SW480 (cell line): ENCODE results near the gene CAPRIN1.
"Not testable (repeated sequence)": the region's sequence is repeated elsewhere in the genome, so short reads cannot be mapped to it uniquely, and the experiment has no call there.

ENCODE experiments used
- DNase-seq: peaks from one replicate; pipeline ENCODE4 v3.0.0-alpha.2; 2016; ENCODE audit warnings: low spot score

Gene CAPRIN1

DNA sequence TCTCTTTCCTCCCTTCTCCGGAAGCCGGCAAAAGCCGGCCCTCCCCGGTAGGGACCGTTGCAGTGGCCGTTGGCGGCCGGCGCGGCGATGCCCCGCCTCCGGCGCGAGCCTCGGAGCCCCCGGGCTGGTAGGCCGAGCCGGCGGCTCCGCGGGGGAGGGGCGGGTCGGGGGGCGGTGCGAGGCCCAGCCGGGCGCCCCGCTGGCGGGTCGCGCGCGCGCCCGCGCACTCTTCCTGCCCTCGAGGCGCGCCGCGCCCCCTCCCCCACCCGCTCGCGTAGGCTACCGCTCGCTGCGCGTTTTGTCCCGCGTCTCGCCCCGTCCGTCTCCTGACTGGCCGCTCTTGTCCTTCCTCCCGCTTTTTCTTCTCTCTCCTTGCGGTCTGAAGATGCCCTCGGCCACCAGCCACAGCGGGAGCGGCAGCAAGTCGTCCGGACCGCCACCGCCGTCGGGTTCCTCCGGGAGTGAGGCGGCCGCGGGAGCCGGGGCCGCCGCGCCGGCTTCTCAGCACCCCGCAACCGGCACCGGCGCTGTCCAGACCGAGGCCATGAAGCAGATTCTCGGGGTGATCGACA is 591 bp downstream of the CAPRIN1 start:
- DNase-seq: peak; percentile 78

DNA sequence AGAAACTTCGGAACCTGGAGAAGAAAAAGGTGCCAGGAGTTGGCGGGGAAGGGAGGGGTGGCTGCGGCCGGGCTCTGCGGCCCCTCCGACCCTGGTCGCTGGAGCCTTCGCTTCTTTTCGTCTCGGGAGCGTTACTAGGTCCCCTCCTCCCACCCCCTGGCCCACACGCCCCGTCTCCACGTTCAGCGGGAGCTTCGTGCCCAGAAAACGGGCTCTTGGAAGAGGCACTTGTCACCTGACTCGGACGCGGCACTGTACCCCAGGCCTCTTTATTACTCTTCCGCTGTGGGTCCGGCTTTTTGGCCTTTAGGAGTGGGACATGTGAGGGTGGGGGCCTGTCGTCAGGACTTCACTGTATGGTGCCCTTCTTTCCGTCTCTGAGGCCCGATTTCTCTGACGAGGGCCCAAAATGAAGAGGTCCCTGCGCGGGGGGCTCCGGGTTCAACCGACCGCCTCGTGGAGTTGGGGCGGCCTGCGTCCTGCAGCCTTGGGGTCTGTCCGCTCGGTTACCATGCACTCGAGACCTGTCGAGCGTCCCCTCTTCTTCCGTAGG is 1.2 kb downstream of the CAPRIN1 start:
- DNase-seq: no peak

DNA sequence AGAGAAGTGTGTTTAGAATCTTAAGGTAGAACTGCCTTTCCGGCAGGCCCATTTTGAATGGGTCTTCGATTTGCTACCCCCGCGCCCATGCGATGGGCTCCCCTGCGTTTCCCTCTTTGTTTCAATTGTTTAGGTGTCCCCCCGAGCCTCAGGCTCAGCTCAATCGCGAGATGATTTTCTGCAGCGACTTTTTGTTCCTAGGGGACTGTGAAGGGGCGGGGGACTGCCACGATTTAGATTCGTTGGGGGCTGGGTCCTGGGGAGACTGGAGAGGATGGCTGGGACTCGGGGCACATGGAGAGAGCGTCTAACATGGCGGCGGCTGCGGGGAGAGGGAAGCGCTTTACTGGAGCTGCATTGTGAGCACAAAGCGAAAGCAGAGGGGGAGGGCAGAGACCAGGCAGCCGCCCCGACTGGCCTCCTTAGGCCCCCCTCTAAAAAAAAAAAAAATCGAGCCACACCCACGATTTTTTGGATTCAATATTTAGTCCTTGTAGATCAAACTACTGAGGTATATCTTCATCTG is 1.7 kb downstream of the CAPRIN1 start:
- peak; percentile 84 for DNase-seq

DNA sequence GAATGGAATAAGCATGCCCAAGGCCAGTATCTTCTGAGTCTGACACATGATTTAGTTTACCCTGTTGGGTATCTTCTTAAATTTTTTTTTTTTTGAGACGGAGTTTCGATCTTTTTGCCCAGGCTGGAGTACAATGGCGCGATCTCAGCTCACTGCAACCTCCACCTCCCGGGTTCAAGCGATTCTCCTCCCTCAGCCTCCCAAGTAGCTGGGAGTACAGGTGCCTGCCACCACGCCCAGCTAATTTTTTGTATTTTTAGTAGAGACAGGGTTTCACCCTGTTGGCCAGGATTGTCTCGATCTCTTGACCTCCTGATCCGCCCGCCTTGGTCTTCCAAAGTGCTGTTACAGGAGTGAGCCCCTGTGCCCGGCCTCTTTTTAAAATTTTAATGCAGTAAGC is 2.8 kb downstream of the CAPRIN1 start:
- not testable (repeated sequence) for DNase-seq

DNA sequence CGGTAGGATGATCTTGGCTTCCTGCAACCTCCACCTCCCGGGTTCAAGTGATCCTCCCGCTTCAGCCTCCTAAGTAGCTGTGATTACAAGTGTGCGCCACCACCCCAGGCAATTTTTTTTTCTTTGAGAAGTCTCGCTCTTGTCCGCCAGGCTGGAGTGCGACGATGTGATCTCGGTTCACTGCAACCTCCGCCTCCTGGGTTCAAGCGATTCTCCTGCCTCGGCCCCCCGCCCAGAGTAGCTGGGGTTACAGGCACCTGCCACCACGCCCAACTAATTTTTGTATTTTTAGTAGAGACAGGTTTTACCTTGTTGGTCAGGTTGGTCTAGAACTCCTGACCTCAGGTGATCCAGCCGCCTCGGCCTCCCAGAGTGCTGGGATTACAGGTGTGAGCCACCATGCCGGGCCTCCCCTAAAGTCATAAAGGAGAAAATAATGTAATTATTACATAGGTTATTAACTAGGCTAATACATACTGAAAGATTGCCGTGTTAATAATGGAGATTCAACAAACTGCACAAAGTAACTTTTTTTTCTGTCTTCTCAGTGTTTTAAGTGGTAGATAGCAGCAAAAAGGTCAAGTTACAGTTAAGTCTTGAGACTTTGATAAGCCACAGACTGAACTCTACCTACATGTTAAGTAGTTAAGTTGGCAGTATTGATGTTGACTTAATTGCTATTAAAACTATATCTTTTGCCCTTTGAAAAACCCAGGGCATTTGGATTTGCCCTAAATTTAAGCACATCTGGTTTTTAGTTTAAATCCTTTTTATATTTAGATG is 3.9 kb downstream of the CAPRIN1 start:
- no peak for DNase-seq

DNA sequence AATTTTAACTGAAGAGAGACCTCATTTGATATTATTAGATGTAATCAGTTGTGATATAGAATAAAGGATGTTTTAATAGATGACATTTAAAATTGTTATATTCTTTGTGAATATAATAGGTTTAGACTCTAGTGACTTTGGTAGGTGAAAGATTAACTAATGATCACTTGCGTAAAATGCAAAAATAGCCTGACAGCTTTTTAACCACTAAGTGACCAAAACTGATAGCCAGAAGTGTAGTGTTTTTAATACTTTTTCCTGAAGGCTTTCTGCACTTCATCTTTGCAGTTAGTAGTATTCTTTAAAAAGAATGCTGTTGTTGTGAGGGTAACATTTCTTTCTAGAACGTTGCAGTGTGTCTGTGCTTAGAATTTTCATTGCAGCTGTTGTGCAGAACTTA is 5.1 kb downstream of the CAPRIN1 start:
- no peak for DNase-seq

DNA sequence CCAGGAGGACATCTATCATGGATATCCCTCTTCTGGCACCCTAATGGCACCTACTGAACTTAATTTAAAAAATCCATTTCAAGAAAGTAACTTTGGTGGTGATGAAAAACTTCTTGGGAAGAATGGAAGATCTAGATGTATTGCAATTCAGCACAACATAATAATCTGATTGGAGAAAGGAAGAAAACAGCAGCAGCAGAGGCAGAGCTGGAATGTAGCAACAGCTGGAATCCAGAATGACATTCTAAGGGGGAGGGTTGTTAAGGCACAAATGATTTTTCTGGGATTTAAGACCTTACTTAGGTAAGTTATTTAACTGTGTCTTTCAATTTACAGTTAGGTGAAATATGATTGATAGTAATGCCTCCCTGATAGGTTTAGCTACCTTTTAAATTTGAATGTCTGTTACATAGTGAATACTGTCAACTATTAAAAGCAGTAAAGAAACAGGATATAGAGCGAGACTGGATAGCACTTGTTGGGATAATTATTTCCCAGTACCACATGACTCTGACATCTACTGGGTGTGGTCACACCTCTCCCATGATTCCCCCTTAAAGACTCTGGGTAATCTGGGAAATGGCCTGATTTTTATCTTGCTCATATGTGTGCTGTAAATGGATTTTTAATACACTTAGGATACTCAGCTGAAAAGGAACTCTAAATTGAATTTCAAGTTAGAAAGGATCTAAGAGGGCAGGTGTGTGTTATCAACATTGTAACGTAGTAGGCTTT is 11.7 kb downstream of the CAPRIN1 start:
- no peak for DNase-seq

DNA sequence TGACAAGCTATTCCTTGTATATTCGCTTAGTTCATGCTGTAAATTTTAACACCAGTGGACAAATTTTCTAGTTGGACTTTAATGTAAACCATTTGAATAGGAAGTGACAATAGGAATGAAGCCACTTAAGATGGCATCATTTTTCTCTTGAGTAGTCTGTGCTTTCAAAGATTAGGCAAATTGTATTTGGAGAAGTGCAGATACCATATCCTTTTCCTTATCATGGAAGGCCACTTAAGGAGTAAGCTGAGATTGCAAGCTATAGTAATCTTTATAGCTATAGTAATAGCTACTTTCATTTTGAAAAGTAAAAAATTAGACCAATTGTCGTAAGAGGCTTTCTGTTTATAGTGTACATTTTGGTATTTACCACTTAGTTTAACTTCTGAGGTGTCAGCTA is 12.8 kb downstream of the CAPRIN1 start:
- no peak for DNase-seq

DNA sequence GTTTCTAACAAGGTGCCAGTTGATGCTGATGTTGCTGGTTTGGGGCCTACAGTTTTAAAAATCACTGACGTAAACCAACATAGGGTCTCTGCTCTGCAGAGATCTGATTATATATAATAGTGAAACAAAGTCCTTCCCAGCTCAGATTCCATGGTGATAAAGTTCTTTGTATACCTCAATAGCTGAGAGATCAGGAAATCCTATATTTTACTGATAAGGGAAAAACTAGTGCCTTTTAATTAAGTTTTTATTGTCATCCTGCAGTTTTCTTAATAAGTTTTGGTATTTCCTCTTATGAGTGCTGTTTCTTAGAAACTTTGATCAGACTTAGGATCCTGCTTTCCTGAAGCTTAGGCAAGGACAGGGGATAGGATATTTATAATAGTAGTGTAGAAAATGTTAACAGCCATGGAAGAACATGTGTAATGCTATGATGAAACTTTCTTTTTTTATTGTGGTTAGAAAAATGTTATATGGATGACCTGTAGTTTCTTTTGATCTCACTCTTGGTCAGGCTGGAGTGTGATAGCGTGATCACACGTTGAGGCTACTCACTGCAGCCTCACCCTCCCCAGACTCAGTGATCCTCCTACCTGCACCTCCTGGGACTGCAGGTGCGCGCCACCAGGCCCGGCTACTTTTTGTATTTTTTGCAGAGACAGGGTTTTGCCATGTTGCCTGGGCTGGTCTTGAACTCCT is 14.1 kb downstream of the CAPRIN1 start:
- DNase-seq: peak; percentile 69

DNA sequence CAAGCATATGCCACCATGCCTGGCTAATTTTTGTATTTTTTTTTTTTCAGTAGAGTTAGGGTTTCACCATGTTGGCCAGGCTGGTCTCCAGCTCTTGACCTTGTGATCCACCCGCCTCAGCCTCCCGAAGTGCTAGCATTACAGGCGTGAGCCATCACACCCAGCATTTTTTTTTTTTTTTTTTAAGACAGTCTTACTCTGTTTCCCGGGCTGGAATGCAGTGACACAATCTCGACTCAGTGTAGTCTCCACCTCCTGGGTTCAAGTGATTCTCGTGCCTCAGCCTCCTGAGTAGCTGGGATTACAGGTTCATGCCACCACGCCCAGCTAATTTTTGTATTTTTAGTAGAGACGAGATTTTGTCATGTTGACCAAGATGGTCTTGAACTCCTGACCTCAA is 15.2 kb downstream of the CAPRIN1 start:
- not testable (repeated sequence) for DNase-seq

DNA sequence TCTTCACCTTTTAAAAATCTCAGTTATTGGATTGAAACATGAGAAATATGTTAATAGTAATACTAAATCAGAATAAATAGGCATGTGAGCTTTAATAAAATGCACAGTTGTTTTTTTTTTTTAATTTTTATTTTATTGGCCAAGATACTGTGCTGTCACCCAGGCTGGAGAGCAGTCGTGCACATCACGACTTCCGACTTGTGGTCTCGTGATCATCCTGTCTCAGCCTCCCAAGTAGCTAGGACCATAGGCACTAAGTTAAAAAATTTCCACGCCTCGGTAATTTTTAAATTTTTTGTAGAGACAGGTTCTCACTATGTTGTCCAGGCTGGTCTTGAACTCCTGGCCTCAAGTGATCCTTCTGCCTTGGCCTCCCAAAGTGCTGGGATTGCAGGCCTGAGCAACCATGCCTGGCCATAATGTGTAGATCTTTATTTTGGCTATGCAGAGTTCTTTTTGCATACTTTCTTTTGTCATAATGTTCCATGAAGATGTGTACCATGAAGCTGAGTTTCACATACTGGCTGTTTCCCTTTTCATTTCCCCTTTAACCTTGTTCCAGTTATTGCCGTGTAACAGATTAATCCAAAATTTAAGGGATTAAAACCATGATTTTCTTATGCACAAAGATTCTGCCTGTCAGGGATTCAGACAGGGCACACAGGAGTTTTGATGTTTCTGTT is 16.0 kb downstream of the CAPRIN1 start:
- DNase-seq: no peak

DNA sequence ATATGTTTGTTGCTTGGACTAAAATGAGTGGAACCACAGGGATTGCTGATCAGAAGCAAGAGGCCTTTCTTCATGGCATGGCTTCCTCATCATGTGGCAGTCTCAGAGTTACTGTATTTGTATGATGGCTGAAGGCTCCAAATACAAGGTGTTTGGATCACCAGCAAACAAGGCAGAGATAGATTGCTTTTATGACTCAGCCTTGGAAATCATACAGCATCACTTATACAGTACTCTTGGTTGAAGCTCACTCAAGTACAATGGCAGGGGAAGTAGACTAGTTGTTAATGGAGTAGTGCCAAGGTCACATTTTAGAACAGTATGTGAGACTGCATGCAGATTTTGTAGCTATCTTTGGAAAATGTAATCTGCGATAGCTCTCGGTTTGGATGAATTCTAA is 16.6 kb downstream of the CAPRIN1 start:
- peak; percentile 31 for DNase-seq

DNA sequence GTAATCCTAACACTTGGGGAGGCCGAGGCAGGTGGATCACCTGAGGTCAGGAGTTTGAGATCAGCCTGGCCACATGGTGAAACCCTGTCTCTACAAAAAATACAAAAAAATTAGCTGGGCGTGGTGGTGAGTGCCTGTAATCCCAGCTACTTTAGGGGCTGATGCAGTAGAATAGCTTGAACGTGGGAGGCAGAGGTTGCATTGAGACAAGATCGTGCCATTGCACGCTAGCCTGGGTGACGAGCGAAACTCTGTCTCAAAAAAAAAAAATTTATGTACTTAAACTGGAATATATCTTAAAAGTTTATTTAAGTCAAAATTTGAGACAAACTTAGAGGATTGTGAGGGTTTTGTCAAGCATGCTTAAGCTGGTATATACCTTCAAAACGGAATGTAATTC is 19.8 kb downstream of the CAPRIN1 start:
- DNase-seq: not testable (repeated sequence)

DNA sequence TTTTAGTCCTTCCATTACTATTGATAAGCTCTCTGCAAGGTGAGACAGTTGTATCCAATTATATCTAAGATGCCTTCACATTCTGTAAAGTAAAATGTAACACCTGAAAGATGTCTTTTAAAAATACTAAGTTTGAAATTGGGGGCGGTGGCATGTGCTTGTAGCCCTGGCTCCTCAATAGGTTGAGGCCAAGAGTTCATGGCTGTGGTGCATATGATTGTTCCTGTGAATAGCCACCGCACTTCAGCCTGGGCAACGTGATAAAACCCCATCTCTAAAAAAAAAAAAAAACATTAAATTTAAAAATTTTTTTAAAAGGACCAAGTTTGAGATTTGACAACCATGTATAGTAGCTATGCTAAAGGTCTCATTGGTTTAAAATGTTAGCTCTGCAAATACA is 20.5 kb downstream of the CAPRIN1 start:
- no peak for DNase-seq

DNA sequence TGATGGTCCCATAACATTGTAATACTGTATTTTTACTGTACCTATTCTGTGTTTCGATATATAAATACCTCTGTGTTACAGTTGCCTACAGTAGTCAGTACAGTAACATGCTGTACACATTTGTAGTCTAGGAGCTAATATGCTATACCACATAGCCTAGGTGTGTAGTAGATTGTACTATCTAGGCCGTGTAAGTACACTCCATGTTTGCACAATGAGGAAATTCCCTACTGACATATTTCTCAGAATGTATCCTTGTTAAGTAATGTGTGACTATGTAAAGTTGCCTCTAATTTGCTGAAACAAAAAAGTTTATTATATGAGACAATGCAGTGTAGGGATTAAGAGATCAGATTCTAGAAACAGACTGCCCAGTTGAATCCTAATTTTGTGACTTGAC is 21.3 kb downstream of the CAPRIN1 start:
- no peak for DNase-seq

DNA sequence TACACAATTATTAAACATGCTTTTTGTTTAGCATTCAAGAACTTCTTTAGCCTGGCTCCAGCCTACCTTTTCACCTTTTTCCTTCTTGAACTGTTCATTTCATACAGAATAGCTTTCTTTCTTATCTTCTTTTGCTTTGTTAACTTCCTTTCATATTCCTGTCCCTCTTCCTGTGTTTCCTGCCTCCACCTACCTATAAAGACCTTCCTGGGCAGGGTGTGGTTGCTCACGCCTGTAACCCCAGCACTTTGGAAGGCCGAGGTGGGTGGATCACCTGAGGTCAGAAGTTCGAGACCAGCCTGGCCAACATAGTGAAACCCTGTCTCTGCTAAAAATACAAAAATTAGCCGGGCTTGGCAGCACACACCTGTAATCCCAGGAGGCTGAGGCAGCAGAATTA is 22.9 kb downstream of the CAPRIN1 start:
- no peak for DNase-seq

DNA sequence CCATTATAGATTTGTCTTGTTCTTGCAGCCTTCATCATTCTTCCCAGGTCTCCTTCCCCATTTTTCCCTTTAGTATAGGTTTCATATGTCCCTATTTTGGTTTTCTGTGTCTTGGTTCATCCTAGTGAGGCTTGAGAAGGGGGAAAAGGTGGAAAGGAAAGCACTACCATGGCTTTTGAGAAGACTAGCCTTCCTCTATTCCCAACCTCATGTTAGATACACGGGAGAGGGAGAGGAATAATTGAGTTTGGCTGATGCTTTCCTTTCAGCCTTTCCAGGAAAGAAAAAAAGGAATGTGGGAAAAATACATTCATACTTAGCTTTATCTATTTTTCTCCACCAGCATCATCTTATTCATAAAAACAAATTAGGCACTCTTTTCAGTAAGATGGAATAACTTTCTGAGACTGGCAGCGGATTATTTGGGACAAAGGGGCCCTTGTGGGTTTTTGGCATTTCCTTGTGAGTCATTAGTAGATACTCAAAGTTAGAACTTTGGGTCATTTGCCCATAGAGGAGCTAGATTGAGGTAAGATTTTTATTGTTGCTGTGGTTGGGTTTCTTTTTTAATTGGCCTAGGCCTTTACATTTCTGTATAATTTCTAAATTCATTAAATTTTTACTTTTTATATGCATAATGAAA is 23.8 kb downstream of the CAPRIN1 start:
- DNase-seq: peak; percentile 61

DNA sequence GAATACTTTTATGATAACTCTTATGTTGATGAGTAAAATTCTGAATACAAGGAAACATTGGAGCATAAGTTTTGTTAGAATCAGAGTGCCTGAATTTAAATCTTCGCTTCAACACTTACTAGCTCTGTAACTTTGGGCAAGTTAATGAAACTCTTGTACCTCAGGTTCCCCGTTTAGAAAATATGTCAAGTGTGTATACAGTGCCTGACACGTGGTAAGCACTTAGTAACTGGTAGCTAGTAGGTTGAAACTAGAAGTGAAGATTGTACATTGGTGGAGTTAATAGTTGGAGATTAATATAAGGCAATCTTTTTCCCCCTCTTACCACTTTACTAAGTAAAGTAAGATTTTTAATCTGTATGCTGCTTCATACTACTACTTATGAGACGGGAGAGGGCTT is 29.1 kb downstream of the CAPRIN1 start:
- no peak for DNase-seq

DNA sequence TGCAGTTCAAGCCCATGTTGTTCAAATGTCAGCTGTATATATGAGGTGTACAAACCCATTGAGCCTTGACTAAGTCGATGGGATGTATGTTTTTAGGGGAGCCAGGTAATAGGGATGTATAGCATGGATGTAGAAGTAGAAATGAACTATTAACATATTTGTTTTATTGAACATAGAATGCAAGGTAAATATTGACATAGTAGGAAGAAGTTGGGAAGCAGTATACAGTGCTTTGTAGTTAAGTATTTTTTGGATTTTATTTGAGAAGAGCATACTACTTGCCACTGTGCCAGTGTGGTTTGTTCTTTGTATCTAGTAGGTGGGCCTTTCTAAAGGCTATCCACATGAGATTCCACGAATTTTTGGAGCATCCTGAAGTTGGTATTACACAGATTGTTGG is 33.1 kb downstream of the CAPRIN1 start:
- no peak for DNase-seq

DNA sequence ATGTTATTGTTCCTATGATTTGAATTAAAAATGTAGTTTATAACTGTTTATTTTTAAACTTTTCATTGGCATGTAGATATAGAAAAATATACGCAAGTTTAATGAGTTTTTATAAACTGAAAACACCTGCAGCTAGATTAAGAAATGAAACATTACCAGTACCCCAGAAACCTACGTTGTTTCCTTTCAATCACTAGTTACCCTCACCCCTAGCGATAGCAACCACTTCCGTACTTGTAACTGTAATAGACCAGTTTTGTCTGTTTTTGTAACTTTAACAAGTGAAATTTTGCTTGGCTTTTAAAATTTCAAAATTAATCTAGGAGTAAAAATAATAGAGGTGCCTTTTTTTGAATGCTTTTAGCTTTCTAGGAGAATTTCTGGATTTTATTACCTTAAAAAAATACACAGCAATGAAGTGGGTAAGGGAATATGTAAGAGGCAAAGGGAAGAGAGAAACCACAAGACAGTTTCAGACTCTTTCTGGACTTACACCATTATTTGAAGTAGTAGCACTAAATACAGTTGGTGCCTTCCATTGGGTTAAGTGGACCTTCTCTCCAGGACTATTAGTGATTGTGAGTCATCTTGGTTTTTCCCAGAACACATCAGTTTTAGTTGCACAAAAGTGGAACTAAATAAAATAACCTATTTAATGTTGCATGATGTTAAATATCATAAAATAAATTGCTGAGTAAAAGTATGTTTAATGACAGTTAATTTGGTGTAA is 35.2 kb downstream of the CAPRIN1 start:
- no peak for DNase-seq
